Activated T-cell treated with anti-CD3 and anti-CD28 coated beads for 1 hour (primary cell): Measurements from ENCODE around the gene SERTAD3.
A peak's percentile ranks its signal among the peaks of the same experiment; 100 is the strongest.
"Not testable (repeated sequence)": the region's sequence is repeated elsewhere in the genome, so short reads cannot be mapped to it uniquely, and the experiment has no call there.

Experiments
- DNase-seq: peaks from one replicate; pipeline ENCODE4 v3.0.0-alpha.2; 2020; ENCODE audit warnings: low read depth

The SERTAD3 gene

DNA sequence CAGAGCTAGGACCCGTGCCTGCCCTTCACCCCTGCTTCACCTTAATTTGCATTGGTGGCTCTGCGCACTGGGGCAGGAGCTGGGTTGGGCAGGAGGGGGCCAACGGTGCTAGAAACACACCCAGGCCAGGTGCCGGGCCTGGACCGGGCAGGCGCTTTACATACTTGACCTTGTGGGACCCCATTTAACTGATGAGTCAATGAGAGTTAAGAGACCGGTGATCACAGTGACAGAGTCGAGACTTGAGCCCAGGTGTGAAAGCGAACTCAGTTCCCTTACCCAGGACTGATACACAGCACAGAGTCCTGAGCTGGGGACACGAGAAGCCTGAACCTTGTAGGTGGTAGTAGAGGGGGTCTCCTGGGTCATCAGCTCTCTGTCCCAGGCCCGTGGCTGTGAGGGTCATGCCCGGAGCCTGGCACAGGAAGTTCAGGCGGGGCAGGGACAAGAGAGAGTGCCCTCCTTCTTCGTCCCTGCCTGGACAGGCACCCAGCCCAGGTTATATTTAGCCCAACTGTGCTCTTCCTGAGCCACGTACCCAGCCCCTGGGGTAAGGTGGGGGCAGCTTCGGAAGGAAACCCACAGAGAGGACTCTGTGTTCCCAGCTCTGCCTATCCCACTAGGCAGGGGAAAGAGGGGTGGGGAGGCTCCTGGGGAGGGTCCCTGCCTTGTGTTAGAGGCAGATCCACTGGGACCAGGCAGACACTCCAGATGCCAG, 32.9 kb downstream of the SERTAD3 start:
- DNase-seq: no peak

DNA sequence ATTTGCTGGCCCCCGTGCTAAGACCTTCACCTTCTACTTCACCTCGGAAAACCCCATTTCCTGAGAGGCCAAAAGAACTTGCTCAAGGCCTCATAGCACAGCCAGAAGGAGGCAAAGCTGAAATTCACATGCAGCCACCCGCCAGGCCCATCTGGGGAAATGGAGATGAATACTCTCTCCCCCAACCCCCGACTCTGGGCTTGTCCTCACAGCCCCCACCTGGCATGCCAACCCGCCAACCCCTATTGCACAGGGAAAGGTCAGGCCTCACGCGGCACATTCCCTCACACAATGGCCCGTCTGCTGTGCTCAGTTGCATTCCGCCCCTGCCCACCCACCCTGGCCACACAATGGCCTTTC, 34.1 kb downstream of the SERTAD3 start:
- no peak for DNase-seq

DNA sequence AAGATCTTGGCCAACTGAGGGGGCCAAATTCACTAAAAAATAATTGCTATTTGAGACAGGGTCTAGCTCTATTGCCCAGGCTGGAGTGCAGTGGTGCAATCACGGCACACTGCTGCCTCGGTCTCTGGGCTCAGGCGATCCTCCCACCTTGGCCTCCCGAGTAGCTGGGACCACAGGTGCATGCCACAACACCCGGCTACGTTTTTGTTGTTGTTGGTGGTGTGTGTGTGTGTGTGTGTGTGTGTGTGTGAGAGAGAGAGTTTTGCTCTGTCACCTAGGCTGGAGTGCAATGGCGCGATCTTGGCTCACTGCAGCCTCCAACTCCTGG, 35.6 kb downstream of the SERTAD3 start:
- not testable (repeated sequence) for DNase-seq

DNA sequence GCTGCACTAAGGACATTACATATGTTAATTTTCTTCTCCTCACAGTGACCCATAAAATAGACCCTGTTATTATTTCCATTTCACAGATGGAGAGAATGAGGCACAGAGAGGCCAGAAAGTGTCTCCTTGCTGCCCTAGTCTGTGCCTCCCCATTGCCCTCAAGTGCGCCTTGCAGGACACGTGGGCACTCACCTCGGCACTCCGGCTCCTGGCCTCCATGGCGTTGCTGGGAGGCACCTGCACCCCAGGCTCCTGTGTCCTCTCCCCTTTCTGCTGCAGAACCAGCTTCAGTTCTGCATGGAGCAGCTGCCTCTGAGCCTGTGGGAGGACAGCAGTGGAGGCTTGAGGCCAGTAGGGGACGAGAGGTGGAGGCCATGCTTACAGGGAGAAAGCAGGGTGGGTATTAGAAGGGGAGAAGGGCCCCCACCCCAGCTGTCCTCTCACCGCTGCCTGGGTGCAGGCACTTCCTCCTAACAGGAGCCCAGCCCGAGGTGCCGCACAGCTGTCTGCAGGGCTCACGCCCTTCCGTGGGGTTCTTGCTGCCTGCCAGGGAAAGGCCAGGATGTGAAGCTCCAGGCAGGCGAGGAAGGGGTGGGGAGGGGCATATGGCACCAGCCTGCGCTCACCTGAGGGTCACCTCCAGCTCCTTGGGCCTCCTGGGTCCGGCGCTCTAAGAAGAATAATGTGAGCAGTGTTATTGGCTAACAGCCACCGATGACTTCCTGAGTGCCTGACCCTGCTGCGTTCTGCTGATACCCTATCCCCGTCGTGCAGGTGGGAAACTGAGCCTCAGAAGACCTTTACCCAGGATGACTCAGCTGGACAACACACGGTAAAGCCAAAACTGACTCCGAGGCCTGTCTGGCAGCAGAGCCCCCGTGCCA, 36.2 kb downstream of the SERTAD3 start:
- no peak for DNase-seq

DNA sequence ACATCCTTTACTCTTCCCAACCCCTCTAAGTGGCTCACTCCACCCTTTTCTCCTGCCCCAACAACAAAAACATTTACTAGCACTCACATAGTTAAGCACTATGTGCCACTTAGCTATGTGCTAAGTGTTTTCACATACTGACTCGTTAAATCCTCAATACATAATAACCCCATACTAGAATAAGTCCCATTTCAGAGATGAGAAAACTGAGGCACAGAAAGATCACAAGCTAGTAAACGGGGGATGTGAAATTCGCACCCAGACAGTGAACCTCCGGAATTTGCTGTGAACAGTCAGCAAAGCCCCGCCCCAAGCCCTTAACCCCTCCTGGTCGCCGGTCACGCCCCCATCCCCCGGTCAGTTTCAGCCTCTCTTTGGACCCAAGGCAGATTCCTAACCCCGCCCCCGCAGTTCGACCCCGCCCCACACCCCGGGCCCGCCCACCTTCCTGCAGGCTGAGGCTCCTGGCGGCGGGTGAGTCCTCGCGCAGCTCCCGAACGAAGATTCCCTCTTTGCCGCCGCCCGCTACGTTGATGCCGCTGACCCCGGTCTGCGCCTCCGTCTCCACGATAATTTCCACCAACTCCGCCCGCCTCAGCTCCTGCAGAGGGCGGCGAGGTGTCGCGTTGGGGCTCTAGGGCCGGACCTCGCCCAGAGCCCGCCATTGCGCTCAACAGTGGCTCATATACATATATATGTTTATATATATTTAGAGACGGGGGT, 40.7 kb downstream of the SERTAD3 start:
- peak; percentile 60 for DNase-seq

DNA sequence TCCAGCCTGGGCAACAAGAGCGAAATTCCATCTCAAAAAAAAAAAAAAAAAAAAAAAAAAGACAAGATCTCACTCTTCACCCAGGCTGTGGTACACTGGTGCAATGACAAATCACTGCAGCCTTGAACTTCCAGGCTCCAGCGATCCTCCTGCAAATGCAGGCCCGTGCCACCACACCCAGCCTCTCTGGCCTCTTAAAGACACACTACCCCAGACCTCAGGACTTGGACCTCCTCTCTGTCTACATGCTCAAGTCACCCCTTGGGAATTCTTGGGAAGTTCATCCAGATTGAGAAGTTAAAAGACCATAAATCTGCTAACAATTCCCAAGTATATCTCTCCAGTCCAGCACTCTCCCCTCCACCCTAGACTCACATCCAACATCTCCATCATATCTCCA, 43.6 kb downstream of the SERTAD3 start:
- no peak for DNase-seq

DNA sequence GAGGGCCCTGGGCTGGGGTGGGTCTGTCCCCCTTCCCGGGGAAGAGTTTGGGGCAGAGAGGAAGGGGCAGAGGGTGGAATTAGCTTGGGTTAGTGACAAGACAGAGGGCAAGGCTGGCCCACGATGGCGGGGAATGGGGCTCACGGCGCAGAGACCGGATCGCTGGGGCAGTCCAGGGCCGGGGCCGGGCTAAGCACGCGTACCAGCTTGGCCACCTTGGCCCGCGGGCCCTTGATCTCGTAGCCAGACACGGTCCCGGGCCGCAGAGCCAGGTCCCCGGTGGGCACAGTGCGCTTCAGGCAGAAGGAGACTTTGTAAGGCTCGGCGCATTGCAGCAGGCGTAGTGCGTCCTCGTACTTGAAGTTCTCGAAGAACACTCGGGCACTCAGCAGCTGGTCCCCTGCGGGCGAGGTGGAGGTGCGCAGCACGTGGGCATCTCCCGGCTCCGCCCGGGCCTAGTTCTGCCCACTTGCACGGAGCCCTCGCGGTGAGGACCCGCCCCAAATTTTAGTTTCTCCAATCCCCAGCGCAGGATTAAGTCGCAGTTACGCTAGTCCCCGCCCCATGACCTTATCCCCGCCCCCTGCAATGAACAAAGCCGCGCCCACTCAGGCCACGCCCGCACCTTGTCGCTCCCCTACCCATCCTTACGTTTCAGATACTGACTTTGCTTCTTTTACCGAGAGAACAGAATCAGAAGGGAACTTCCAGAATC, 45.6 kb downstream of the SERTAD3 start:
- peak; percentile 47 for DNase-seq

DNA sequence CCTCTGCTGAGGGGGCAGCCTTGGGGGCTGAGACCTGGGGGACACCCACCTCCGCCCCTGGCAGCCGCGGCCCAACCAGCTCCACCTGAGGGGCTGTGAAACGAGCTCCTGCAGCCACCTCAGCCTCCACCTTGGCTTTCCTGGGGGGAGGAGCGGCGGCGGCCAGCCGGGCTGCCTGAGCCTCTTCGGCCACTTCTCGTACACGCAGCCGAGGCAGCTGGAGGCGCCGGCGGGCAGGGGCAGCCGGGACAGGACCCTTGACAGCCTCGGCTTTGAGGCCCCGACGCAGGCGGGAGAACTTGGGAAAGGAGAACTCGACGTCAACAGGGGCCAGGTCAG, 46.6 kb downstream of the SERTAD3 start:
- no peak for DNase-seq

DNA sequence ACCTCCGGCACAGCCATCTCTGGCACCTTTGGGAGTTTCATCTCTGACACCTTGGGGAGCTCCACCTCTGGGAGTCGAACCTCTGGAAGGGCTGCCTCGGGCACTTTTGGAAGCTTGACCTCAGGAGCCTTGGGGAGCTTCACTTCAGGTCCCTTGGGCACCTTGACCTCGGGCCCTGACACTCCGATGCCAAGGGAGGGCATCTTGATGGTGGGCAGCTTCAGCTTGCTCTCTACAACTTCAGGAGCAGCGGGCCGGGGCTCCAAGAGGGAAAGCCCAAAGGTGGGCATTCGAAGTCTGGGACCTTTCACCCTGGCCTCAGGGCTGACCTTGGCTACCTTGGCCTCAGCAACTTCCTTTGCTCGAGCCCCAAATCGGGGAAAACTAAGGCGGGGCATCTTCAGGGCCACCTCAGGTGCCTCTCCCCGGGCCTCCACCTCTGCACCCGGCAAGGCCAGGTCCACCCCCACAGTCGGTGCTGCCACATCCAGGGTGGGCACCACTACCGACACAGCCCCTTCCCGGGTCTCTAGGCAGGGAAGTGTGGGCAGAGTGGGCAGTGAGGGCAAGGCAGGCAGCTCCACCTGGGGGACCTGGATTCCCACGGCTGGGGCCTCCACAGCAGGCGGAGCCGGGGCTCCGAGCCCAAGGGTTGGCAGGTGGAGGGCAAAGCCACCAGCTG, 47.1 kb downstream of the SERTAD3 start:
- no peak for DNase-seq

DNA sequence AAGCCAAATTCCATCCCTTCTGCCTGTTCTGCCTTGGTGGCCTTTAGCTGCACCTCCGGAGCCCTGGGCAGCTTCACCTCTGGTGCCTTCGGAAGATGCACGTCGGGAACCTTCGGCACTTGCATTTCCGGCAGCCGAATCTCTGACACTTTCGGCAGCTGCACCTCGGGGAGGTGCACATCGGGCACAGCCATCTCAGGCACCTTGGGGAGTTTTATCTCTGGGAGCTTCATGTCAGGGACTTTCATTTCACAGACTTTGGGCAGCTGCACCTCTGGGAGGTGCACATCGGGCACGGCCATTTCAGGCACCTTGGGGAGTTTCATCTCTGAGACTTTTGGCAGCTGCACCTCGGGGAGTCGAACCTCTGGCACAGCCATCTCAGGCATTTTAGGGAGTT, 48.2 kb downstream of the SERTAD3 start:
- no peak for DNase-seq

DNA sequence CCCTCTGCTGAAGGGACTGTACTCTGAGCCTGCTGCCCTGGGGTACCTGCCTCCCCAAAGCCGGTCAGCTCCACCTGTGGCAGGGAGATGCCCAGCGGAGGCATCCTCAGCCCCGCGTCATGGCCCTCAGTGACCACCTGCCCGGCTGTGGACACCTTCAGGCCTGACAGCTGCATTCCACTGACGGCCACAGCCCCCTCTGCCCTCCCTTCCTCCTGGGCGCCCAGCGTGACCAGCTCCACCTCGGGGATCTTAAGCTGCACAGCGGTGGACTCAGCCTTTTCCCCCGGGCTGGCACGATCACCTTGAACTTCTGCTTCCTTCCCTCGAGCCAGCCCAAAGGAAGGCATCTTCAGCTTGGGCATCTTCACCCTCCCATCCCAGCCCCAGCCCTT, 49.3 kb downstream of the SERTAD3 start:
- no peak for DNase-seq

DNA sequence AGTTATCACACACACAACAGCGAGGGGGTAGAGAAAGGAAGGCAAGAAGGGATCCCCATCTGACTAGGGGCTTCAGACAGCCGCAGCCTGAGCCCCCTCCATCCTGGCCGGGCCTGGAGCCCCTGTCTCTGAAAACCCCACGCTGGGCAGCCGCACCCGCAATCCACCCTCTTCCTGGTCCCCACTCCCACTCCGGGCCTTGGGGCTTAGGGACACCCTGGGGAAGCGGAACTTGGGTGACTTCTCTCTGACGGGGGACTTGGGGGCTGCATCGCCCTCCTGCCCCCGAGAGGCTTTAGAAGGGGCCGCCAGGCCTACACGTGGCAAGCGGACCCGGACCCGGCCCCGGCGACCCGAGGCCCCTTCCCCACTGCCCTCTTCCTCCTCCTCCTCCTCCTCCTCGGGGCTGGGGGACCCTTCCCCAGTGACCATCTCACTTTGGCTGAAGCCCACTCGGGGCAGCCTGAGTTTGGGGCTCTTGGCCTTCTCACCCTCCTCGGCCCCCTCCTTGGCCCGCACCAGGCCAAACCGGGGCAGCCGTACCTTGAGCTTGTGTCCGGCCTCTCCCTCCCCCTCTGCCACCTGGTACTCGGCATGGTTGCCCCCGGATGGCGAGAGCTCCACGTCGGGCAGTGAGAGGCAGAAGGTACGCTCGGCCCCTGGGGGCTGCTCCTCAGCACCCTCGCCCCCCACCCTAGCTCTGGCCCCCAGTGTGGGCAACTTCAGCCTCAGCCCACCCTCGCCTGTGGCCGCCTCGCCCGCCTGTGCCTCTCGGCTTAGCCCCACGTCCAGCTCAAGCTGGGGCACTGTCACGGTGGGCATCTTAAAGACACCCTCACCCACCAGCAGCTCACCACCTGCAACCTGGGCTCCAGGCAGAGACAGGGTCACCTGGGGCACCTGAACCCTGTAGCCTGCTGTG, 50.0 kb downstream of the SERTAD3 start:
- DNase-seq: no peak

DNA sequence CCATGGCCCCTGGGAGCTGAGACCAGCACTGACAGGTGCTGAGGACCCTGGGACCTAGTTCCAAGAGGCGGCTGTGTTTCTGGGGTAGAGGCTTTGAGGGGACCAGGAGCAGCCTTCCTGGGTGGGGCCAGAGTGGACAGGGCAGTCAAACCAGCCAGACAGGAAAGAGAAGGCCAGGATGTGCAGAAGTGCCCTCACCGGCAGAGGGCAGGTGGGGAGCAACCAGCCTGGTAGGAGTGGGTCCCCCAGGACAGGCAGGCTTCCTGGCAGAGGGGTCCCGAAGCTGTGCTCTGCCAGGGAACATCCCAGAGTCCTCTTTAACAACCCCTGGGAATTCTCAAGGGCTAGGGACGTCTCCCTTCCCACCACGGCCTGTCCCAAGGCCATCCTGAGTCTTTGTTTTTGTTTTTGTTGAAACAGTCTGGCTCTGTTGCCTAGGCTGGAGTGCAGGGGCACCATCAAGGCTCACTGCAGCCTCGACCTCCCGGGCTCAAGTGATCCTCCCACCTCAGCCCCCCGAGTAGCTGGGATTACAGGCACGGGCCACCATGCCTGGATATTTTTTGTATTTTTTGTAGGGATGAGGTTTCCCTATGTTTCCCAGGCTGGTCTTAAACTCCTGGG, 51.1 kb downstream of the SERTAD3 start:
- no peak for DNase-seq

DNA sequence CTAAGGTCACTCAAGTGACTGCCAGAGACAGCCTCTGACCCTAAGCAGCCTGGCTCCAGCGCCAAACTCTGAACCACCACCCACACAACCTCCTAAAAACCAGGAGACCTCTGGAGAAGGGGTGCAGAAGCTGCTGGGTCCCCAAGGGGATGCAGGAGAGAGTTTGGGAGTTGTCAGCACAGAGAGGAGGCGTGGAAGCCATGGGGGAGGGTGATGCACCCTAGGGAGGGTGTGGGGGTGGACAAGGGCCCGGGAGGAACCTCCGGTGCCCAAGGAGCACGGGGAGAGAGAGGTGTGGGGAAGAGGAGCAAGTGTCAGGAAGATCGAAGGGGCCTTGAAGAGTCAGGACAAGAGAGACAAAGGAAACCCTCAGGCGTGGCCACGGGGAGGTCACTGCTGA, 52.0 kb downstream of the SERTAD3 start:
- DNase-seq: no peak
